Stimulated activated CD8-positive, alpha-beta memory T cell treated with anti-CD3 and anti-CD28 coated beads, Interleukin-12 subunit alpha, Interleukin-12 subunit beta, amount 100 ng/mL, for 24 hours (primary cell): Measurements from ENCODE around the gene TSHZ1.

Experiments used
- DNase-seq: peaks from one replicate; pipeline ENCODE4 v3.0.0-alpha.2; 2020; ENCODE audit errors: extremely low read depth

Gene TSHZ1

DNA sequence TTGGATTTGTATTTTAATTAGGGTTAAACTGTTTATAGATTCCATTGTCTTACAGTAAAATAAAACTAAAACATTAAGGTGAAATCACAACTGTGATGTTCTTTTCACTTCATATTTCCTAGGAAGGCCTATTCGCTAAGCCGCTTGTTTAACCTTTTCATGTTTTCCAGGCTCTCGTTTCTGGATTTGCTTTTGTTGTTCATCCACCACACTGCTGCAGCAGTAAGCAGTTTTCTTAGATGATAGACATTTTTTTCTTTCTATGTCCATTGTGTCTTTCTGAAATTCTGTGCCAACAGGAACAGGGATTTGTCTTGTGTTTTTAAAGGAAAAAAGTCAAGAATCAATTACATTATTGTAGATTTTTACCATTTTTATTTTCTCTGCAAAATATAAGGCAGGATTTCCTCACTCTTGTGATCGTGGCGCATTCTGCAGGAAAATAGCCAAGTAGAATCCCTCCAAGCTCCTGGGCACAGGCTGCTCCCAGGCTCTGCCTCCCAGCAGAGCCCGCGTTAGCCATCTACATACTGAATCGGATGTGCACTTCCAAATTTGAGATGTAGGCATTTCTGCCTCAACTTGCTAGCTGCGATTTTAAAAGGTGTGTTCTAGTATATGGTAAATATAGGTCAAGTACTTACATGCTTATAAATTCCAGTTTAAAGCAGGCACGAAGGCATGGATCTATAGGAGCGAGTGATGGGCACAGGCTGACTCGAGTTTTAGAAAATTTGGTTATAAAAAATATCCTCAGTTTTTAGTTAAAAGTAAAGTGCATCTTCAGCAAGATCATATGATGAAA lies 10.2 kb downstream of the TSHZ1 start:
- DNase-seq: no peak

DNA sequence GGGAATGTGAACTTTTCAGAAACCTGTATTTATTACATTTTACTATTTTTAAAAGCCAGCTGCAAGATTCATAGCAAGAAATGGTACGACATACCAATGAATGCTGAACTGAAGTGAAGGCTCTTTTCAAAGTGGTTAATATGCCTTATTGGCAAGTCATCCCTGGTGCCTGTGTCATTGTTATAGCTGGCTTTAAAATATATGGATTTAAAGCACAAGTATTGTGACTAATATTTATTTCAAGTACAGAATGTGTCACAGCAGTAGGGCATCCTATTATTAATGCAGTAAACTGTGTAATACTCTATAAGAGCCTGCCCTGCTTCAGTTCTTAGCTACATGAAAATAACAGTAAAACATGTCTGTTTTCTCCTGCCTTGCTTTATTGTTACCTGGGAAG lies 10.8 kb downstream of the TSHZ1 start:
- DNase-seq: no peak

DNA sequence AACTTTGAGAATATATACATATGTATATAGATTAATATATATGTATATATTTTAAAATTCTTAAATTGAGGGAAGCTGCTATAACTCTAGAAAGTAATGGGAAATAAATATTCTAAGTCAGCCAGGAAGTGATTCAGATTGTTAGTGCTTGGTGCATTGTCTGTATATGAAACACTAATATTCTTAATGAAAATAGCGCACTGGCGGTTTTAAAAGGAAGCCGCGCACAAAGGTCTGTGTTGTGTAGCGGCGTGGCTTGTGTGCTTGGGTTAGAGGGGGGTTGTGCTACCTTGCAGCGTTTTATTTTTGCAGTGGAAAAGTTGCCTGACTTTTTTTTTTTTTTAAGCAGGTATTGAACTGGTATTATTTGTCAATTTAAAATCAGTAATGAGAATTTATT lies 11.3 kb downstream of the TSHZ1 start:
- DNase-seq: no peak

DNA sequence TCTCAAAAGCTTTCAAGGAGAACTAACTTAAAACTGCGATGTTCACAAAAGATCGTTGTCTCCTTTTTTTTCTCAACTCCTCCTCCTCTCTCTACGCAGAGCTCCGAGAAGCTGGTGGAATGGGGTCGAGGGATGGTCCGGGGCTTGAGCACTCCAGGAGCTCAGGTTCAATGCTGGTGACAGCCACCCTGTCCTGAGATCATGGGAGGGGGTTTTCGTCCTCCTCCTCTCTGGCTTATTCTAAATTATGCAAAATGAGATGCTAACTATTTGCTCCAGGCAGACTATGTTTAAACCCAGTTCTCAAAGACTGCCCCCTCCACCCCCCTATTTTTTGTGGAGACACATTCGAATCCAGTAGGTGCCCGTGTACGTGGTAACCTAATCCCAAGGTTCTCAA lies 11.8 kb downstream of the TSHZ1 start:
- no peak for DNase-seq

DNA sequence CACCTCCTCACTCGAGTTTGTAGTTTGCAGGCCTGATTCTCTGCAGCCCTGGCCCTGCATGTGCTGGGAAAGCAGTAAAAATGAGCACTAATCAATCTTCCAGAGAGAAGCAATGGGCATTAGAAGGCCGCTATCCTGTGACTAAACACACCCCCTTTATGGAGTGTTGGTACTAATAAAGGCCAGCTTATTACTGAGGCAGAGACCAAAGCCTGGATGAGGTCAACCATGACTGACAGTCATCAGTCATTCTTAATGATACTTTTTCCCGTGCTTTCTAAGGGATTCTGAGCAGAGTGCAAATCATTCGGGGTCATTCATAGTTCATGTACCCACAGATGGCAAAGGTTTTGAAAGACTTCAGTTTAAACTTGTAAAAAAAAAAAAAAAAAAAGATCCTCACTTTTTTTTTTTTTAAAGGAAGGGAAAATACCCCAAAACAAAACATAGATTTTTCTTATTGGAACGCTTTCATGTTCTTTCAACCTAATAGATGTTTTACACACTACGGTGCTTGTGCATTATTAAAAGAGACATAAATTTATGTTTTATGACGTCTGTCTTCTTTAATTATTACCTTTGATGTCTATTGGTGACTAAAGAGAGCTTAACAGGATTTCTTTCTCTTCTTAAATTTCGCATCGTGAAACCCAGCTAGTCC lies 13.2 kb downstream of the TSHZ1 start:
- DNase-seq: no peak

DNA sequence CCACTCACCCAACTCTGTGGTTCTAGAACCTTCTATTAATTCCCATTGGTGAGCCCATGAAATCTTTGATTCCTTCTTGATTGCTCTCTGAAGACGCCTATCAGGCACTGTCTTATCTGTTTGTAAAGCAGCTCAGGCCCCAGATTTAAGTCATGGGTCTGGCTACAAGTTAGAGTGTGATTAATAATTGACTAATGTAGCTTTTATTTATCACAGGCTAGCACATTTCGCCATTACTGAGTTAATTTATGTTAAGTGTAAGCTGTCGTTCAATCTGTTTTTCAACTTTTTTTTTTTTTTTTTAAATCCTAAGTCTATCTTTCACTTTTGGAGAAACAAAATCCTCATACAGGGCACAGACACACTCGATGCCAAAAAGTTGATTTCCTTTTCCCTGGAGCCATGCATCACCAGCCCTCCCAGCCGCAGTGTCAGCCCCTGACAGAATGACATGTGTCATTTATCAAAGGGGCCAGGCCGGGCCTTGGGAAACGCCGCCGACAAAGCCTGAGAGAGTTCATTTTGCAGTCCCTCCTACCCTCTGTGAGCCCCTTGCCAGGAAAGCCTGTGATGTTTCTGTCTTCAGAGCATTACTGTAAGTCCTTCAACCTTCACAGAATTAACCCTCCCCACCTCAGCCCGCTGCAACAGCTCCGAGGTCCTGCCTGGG lies 15.8 kb downstream of the TSHZ1 start:
- DNase-seq: no peak

GRCh38 chr18:75226956-75227316 lies 16.3 kb downstream of the TSHZ1 start:
- DNase-seq: no peak

DNA sequence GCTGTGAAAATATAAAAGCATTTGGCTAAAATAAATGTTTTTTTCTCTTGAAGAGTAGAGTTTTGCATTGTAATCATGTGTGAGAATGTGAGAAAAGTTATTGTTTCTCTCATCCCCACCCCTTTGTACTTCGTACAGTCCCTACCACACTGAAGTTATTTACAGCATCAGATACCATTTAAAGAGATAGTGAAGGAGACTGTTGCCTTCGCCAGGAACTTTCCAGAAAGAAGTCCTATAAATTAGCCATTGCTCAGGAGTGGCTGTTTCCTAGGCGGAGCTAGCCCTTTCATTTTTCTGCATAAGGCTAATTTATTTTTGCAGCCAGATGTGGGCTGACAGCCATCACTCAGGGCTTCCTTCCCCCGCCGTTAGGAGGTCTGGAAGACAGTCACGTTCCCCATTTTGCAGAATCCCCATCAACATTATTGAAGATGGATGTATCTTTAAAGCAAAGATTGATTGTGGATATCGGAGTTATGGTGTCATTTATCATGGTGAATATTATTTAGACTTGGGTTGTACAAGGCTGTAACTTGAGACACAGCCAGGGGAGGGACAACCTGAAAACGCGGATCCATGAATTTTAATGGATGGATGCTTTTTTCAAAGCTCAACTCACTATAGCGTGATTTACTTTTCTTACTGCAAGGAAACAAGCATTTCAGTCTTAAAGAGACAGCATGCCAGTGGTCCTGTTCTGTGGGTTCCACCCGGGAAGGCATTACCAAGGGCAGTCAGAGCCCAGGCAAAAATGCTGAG lies 17.1 kb downstream of the TSHZ1 start:
- no peak for DNase-seq

GRCh38 chr18:75228967-75229366 lies 18.4 kb downstream of the TSHZ1 start:
- no peak for DNase-seq

DNA sequence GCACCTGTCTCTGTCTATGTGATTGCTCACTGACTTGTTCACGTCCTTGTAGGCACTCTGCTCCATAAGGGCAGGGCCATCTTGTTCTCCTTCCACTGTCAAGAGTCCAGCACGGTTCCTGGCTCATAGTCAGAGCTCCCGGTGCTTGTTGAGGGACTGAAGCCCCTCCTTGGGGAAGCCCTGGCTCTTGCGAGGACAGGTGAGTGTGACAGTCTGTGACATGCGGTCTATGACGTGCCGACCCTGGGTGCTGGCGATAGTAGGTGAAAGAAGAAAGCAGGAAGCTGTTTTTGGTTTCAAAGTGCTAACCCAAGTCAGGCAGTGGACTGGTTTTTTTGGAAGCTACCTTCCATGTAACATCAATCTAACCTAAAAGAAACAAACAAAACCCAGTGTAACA lies 18.8 kb downstream of the TSHZ1 start:
- DNase-seq: no peak

GRCh38 chr18:75230163-75231052 lies 19.8 kb downstream of the TSHZ1 start:
- no peak for DNase-seq

DNA sequence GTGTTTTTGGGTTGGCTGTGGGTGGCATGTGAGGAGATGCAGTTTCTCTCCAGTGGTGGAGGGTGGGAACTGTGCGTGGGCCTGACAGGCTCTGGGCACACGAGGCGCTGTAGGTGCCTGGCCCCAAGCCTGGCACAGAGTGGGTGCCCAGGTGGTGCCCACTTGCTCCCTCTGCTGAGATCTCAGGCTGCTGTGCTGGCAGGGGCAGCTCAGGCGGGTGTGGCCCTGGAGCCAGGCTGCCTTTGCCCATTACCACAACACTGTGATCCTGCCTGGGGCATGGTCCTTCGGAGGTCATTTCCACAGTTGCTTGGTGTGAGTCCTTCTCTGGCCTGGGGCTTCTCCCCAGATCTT lies 20.4 kb downstream of the TSHZ1 start:
- DNase-seq: no peak

GRCh38 chr18:75234901-75235300 lies 24.3 kb downstream of the TSHZ1 start:
- no peak for DNase-seq

DNA sequence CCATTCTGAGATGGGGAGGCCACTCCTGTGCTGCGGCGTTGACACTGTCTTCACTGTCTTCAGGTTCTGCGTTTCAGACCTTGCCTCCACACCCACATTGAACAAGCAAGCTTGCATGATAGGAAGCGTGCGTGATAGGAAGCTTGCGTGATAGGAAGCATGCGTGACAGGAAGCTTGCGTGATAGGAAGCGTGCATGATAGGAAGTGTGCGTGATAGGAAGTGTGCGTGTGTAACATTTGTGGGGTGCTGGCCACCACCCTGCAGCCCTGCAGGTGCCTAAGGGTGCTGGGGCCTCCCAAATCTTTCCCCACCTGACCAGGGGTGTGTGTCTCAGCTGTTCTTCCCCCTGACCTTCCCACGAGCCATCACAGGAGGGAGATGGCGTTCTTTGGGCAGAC lies 25.3 kb downstream of the TSHZ1 start:
- DNase-seq: no peak

GRCh38 chr18:75238100-75238499 lies 27.5 kb downstream of the TSHZ1 start:
- DNase-seq: no peak

DNA sequence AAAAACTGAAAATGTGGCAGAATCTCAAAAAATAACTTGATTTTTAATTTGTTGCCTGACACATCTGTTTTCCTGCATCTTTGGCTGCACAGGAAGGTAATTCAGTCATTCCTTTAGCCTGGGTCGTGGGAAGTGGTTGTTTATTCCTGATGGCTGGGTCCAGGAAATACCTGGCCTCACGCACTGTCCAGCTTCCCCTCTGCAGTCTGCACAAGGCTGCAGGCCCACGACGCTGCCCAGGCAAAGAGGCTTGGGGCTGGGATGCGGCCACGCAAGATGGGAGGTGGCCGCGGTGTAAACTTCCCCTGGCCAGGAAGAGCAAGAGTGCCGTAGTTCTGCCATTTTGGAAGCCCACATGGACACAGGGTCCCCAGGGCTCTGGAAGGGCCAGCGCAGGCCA lies 28.2 kb downstream of the TSHZ1 start:
- no peak for DNase-seq

GRCh38 chr18:75240433-75240832 lies 29.8 kb downstream of the TSHZ1 start:
- no peak for DNase-seq

- no peak for DNase-seq
Measured at GRCh38 chr18:75241705-75242104, 31.1 kb downstream of the TSHZ1 start.

DNA sequence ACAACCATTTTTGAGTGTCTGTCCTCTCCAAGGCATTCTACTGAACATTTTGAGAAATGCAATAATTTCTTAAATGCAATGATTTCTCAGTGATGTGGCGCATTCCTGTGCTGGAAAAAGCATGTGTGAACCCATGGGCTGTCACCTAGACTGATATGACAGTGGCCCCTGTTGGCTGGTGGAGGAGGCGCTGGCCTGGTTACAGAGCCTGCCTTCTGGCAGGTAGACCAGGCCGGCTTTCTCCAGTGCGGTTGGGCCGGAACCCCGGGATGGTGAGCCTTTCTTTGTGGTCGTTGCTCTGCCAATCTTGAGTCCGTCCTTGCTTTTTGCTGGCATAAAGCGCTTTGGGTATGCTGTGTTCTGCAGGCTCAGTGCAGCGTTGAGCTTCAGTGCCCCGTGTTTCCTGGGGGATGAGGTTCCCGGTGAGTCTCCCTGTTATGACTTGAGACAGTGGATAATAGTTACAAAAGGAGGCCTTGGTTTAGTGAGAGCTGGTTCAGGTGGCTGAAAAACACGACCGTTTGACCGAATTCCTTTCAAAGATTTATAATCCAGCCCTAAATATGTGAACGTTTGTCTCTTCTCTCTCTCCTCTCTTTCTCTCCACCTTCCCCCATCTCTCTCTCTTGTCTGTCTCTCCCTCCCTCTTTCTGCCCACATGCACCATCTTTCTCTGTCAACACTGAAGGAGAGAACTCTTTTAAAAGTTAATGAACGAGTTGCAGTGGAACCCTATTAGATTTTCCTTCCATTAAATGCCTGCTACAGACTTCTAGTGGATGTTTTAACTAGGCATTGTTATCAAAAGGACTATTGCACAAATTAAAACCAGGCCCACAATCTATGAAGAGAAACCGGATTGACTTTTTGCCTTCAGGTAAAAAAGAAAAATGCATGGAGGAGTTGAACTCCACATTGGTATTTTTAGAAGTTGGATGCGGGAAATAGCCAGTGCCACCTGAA lies 34.0 kb downstream of the TSHZ1 start:
- no peak for DNase-seq
